Caco-2 (cell line): ENCODE results near the gene RAB39A. TPM values are rescaled to one million over a fixed set of nuclear protein-coding genes. Genes with fewer than 3 reads are reported as not detected.

Experiments
- BruUV-seq: library from RNA; stranded (reverse); fragments of 400-500 nt; replicated peaks from 2 replicates; lab custom pipeline; 2021; lab: Mats Ljungman, UMichigan
- CTCF ChIA-PET: fragments of 300-600 bp; sonication (Branson Sonifier 250); formaldehyde crosslinking; loops from one replicate; lab custom pipeline; 2022; ENCODE audit warnings: antibody characterized with exemption; lab: Charles Lee
- POLR2A ChIA-PET: fragments of 300-600 bp; sonication (Branson Sonifier 250); formaldehyde crosslinking; loops from one replicate; lab custom pipeline; 2022; ENCODE audit warnings: antibody characterized with exemption; lab: Charles Lee
- DNase-seq, 2 experiments: peaks; one replicate each; pipeline versions ENCODE4 v3.0.0 to v3.0.0-alpha.2; 2020 to 2022
- H3K27me3 ChIP-seq: replicated peaks from 2 replicates; pipeline ENCODE4 v1.6.0; 2011; ENCODE audit warnings: low read length; ENCODE audit not compliant: control insufficient read depth, insufficient read depth
- H3K36me3 ChIP-seq: 2 replicates; pipeline ENCODE4 v1.5.1; 2011; ENCODE audit warnings: low read length; ENCODE audit not compliant: control insufficient read depth, insufficient read depth
- H3K4me1 ChIP-seq: fragments of 250-450 bp; sonication (Bioruptor Pico); 2 replicates; pipeline ENCODE4 v1.5.1; 2020; ENCODE audit warnings: mild to moderate bottlenecking
- H3K4me3 ChIP-seq: 2 replicates; pipeline ENCODE4 v1.5.1; 2011; ENCODE audit warnings: low read depth, mild to moderate bottlenecking, control low read depth, low read length
- H3K9me3 ChIP-seq: fragments of 250-450 bp; sonication (Bioruptor Pico); 2 replicates; pipeline ENCODE4 v1.5.1; 2020; ENCODE audit warnings: mild to moderate bottlenecking, moderate library complexity
- H3K27ac Mint-ChIP-seq: one replicate; pipeline ENCODE4 v1.8.0; 2022; ENCODE audit warnings: mixed read lengths; ENCODE audit not compliant: unreplicated experiment
- H3K27me3 Mint-ChIP-seq: one replicate; pipeline ENCODE4 v1.8.0; 2022; ENCODE audit warnings: mixed read lengths; ENCODE audit not compliant: insufficient read depth, unreplicated experiment
- H3K36me3 Mint-ChIP-seq: one replicate; pipeline ENCODE4 v1.8.0; 2022; ENCODE audit warnings: mild to moderate bottlenecking, mixed read lengths; ENCODE audit not compliant: insufficient read depth, unreplicated experiment
- H3K4me1 Mint-ChIP-seq: one replicate; pipeline ENCODE4 v1.8.0; 2022; ENCODE audit warnings: low read depth, mixed read lengths; ENCODE audit not compliant: unreplicated experiment
- H3K4me3 Mint-ChIP-seq: one replicate; pipeline ENCODE4 v1.8.0; 2022; ENCODE audit warnings: mild to moderate bottlenecking, moderate library complexity, mixed read lengths; ENCODE audit not compliant: unreplicated experiment
- H3K9me3 Mint-ChIP-seq: one replicate; pipeline ENCODE4 v1.8.0; 2022; ENCODE audit warnings: mixed read lengths; ENCODE audit not compliant: unreplicated experiment
- CTCF ChIP-seq, 2 experiments: fragments of 200-600 bp in 1 of 2; IDR thresholded peaks; 1 replicate in 1 of 2; 2 replicates in 1 of 2; pipeline versions ENCODE4 v1.5.1 to v1.8.0; 2011 to 2022; ENCODE audit warnings: antibody characterized with exemption in 1 of 2, control low read depth in 1 of 2, inconsistent platforms in 1 of 2, low read depth in 1 of 2, low read length in 1 of 2, mild to moderate bottlenecking in 1 of 2, moderate library complexity in 1 of 2; ENCODE audit not compliant: insufficient read depth in 1 of 2, severe bottlenecking in 1 of 2, unreplicated experiment in 1 of 2
- intact Hi-C: fragments of 100-400 bp; cut with micrococcal nuclease; formaldehyde crosslinking; loops from one replicate; pipeline ENCODE4 v1.10.0; 2022; ENCODE audit not compliant: unreplicated experiment
- total RNA-seq: library from RNA; stranded (reverse); gene quantifications from 2 replicates; pipeline ENCODE4 v1.2.3, GENCODE V29; 2022

The RAB39A gene
- total RNA-seq, 1 experiment from 2014 or later: 0.16 TPM

DNA sequence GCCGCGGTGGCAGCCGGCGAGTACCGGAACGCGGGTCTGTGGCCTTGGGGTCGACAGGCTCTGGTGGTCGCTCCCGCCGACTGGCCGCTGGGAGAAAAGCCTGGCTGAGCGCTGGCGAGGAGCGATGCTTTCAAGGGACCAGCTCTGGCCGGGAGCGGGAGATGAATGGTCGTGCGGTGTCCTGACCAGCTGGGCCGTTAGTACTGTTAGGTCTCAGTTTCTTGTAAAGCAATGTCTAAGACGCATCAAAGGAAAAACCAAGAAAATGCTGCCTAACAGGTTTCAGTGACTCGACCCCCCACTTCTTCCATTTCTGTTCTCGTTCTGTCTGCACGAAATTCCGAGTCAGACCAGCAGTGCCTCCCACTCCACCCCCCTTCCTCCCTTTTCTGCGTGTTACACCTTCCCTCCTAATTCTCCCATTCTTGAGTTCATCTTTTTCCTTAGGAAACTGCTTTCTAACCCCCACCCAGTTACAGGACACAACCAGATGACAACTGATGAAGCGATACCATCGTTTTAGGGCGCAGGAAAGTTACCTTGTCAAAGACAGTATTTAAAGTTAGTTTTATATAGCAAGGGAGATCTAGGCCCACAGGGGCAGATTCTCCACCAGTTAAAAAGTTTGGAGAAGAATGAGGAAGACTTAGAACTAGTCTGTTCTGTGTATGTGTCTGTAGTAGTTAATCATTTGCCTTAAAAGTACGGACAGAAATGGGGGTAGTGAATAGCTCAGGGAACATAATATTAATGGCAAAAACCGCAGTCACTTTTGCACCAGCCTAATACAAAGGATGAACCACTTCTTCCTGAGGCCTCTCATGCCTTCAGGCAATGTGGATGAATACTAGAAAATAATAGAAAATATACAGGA lies 81.5 kb downstream of the RAB39A start:
- intact Hi-C loops: loop anchor here (2.0 to 10.0 kb wide), 5 partner anchors 57 to 305 kb away; partner anchors contain the start of genes ACAT1, ATM, NPAT and SLC35F2
- Histone ChIP-seq H3K9me3 (no peaks in the 10 kb centered on the region), H3K36me3 (no peaks in the 10 kb centered on the region), H3K4me3 (peak overlapping the region; percentile 85), H3K4me1 (peaks cover 22% of the 10 kb centered on the region), H3K27me3 (no peaks in the 10 kb centered on the region)
- BruUV-seq: TSS peak; percentile 49
- DNase-seq: peak; percentile 63 to 68
- peak overlapping the region; percentile 85 for H3K4me3 Mint-ChIP-seq
- ChIA-PET CTCF (interaction anchor here (0.5 to 2.1 kb wide), 15 partner anchors 8 to 655 kb away, joined by 3 to 26 read pairs (median 4); partner anchors contain the start of genes ATM, DDX10 and NPAT), POLR2A (interaction anchor here (0.5 to 1.8 kb wide), 8 partner anchors 10 to 655 kb away, joined by 3 to 8 read pairs (median 4); partner anchors contain the start of genes DDX10 and NPAT)
- H3K27me3 Mint-ChIP-seq: no peaks in the 10 kb centered on the region
- H3K9me3 Mint-ChIP-seq: no peaks in the 10 kb centered on the region
- H3K36me3 Mint-ChIP-seq: peaks cover 12% of the 10 kb centered on the region
- peaks cover 6% of the 10 kb centered on the region for H3K4me1 Mint-ChIP-seq
- peak overlapping the region; percentile 99 for H3K27ac Mint-ChIP-seq
- TF ChIP-seq CTCF (IDR thresholded peaks at IDR 0.05; ENCODE audit: insufficient read depth in 1 of 2, low read depth in 1 of 2, low read length in 1 of 2, severe bottlenecking in 1 of 2, unreplicated experiment in 1 of 2): no peak

DNA sequence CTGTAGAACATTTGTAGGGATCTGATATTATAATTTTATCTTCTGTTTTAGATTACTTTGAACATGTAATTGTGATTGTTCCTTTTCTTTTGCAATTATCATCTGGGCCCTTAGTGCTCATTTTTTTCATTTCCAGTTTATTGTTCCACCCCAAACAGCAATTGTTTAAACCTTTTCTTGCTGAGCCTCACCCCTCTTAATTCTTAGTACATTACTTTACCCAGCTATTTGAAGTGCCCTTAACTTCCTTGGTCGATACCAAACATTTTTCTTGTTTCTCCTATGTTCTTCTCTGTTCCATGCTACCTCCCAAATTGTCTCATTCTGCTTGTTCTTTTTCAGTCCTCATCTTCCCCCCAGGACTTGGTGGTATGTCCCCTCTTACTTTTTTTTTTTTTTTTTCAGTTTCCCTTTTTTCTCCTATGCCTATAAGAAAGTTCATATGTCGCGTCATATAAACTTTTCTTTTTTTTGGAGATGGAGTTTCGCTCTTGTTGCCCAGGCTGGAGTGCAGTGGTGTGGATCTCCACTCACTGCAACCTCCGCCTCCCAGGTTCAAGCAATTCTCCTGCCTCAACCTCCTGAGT lies 84.0 kb downstream of the RAB39A start:
- Mint-ChIP-seq H3K27ac (no peak overlapping the region), H3K36me3 (peaks cover 18% of the 10 kb centered on the region), H3K27me3 (no peaks in the 10 kb centered on the region), H3K4me1 (peaks cover 23% of the 10 kb centered on the region), H3K4me3 (no peak overlapping the region), H3K9me3 (no peaks in the 10 kb centered on the region)
- H3K9me3 ChIP-seq: no peaks in the 10 kb centered on the region
- ChIA-PET POLR2A (no interaction called here), CTCF (interaction anchor here (0.6 kb wide), 1 partner anchor 251 kb away, joined by 3 read pairs; no protein-coding TSS in a partner anchor)
- DNase-seq: no peak
- H3K4me3 ChIP-seq: no peak overlapping the region
- no peaks in the 10 kb centered on the region for H3K27me3 ChIP-seq
- no peak for TF ChIP-seq CTCF (IDR thresholded peaks at IDR 0.05; ENCODE audit: insufficient read depth in 1 of 2, low read depth in 1 of 2, low read length in 1 of 2, severe bottlenecking in 1 of 2, unreplicated experiment in 1 of 2)
- intact Hi-C loops: no loop called here
- H3K36me3 ChIP-seq: no peaks in the 10 kb centered on the region
- BruUV-seq: no TSS peak
- H3K4me1 ChIP-seq: peaks cover 32% of the 10 kb centered on the region

Other genes with a start within 250 kb of the RAB39A start
- not detected in 2 replicates for gene SLN, start 216.4 kb upstream of the RAB39A start, total RNA-seq
- gene SLC35F2, start 69.7 kb upstream of the RAB39A start, total RNA-seq: 42.5 and 44.9 TPM in 2 replicates
- 75.4 and 76.6 TPM in 2 replicates for gene CUL5, start 80.5 kb downstream of the RAB39A start, total RNA-seq
- gene ACAT1, start 193.1 kb downstream of the RAB39A start, total RNA-seq: 131 and 134 TPM in 2 replicates